Kidney (tissue), 14 donors: ENCODE results near the gene CCDC197. TPM values are rescaled to one million over a fixed set of nuclear protein-coding genes. Genes with fewer than 3 reads are reported as not detected.

Experiments used
- DNase-seq, 5 donors: peaks; one replicate each; pipeline ENCODE4 v3.0.0-alpha.2; 2013 to 2020
- FAIRE-seq: peaks from 2 replicates; lab custom pipeline; 2012; peaks lifted over from hg19 to GRCh38; lab: Jason Lieb, UNC
- H3K27ac ChIP-seq, 2 donors: one replicate each; pipeline ENCODE4 v1.7.0; 2013; ENCODE audit warnings: low read depth in 2 of 2, low read length in 2 of 2, inconsistent platforms in 1 of 2
- H3K27me3 ChIP-seq: one replicate; pipeline ENCODE4 v1.7.1; 2013; ENCODE audit warnings: low read length, inconsistent platforms; ENCODE audit not compliant: control insufficient read depth, insufficient read depth
- H3K36me3 ChIP-seq, 3 donors: one replicate each; pipeline versions ENCODE4 v1.7.0 to v1.7.1; 2013; ENCODE audit warnings: low read length in 3 of 3, control low read depth in 1 of 3, inconsistent platforms in 1 of 3; ENCODE audit not compliant: insufficient read depth in 3 of 3, control insufficient read depth in 2 of 3
- H3K4me1 ChIP-seq, 3 donors: one replicate each; pipeline versions ENCODE4 v1.7.0 to v1.7.1; 2013; ENCODE audit warnings: low read length in 3 of 3, inconsistent platforms in 1 of 3, low read depth in 1 of 3; ENCODE audit not compliant: control insufficient read depth in 2 of 3, insufficient read depth in 2 of 3
- H3K4me3 ChIP-seq, 3 donors: one replicate each; pipeline versions ENCODE4 v1.7.0 to v1.8.1; 2013; ENCODE audit warnings: low read length in 3 of 3, control low read depth in 1 of 3, inconsistent platforms in 1 of 3
- H3K9ac ChIP-seq, 3 donors: one replicate each; pipeline versions ENCODE4 v1.7.0 to v1.7.1; 2013; ENCODE audit warnings: low read length in 3 of 3, control low read depth in 1 of 3, inconsistent platforms in 1 of 3
- H3K9me3 ChIP-seq, 3 donors: one replicate each; pipeline versions ENCODE4 v1.7.0 to v1.7.1; 2013; ENCODE audit warnings: low read length in 3 of 3, control low read depth in 1 of 3, inconsistent platforms in 1 of 3; ENCODE audit not compliant: control insufficient read depth in 2 of 3, insufficient read depth in 1 of 3
- CTCF ChIP-seq: IDR thresholded peaks from 3 replicates; pipeline ENCODE4 v1.5.1; 2012; ENCODE audit warnings: mild to moderate bottlenecking, moderate library complexity, borderline replicate concordance; ENCODE audit not compliant: insufficient read depth; ENCODE audit errors: extremely low read depth
- intact Hi-C: fragments of 100-400 bp; cut with DNase I; formaldehyde crosslinking; loops from one replicate; pipeline ENCODE4 v1.11.1; 2022
- polyA plus RNA-seq: library from polyadenylated mRNA; stranded (reverse); fragments of 350-450 nt; fragmentation: Illumina TruSeq; extraction: RNeasy Lipid Tissue Mini Kit (QIAGEN cat#74804); gene quantifications from one replicate; pipeline ENCODE4 v1.2.3, GENCODE V29; 2014; ENCODE audit warnings: low read depth, low replicate concordance; ENCODE audit not compliant: insufficient read depth
- total RNA-seq: library from RNA; stranded (reverse); fragmentation: NEBNext Ultra II Directional; extraction: Animal tissue kit (Norgen Biotek cat#: 25700); gene quantifications from one replicate; pipeline ENCODE4 v1.2.1, GENCODE V29; 2021
- donor health status: control.
- donor health status: control.
- donor health status: control.
- donor health status: control.
- donor health status: control.
- donor health status: DM: yes; HTN: yes; CAD: no.
- donor health status: Normal renal cell carcinoma (clear cell type).

CCDC197 gene
- total and polyA plus RNA-seq, 2 donors from 2014 or later = not detected

DNA sequence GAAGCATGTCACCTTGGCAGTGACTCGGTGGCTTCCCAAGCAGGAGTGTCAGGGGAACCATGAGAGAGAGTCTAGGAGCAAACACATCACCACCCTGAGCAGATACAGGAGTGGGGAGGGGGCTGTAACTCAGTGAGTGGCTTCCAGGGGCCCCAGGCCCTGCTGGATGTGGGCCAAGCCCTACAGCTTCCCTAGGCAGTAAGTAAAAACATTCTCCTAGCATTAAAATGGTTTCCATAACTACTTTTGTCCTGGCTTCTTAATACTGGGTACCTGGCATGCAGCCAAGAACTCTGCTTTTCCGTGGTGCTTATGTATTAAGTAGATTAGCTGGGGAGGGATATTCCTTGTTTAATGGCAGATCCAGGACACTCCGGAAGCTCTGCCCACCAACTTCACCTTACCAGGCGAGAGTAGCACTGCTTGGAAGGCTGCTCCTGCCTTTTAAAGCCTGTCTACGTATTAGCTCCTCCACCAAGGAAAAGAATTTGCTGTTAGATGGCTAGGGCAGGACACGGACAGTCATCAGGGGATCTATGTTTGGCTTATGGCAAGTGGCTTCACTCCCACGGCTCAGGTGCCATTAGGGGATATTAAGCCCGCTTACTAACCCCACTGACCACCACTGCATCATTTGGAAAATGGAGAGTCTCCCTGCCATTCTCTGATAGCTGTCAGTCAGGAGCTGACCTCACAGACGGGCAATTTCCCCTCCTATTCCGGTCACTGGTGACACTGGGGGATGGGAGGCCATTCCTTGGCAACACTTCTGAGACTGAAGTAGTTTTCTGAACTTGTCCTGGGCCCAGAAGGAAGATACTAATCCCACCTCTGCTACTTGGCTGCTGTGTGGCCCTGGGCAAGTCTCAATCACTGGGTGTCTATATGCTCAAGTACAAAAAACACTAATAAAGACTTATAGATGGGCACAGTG, 51.9 kb downstream of the CCDC197 start:
- no peak for TF ChIP-seq CTCF
- intact Hi-C loops = no loop called here
- H3K27ac ChIP-seq = no peak overlapping the region
- H3K9me3 ChIP-seq = no peaks in the 10 kb centered on the region
- H3K4me1 ChIP-seq = peaks cover 0 to 10% (median 7%) of the 10 kb centered on the region in 3 donors
- no peak overlapping the region for H3K9ac ChIP-seq
- FAIRE-seq = no peak
- DNase-seq = peak in 3 of 5 donors; percentile 18 to 64 (median 33)
- peaks cover 5 to 63% (median 54%) of the 10 kb centered on the region in 3 donors for H3K36me3 ChIP-seq
- no peaks in the 10 kb centered on the region for H3K27me3 ChIP-seq
- H3K4me3 ChIP-seq = no peak overlapping the region

DNA sequence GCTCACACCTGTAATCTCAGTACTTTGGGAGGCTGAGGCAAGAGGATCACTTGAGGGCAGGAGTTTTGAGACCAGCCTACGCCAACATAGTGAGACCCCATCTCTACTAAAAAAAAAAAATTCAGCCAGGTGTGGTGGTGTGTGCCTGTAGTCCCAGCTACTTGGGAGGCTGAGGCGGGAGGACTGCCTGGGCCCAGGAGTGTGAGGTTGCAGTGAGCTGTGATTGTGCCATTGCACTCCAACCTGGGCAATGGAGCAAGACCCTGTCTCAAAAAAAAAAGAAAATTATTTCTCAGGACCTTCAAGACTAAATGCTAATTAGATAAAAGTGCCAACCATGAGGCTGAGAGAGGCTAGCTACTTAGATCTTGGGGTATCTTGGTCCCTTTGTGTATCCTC, 52.5 kb downstream of the CCDC197 start:
- H3K4me1 ChIP-seq = peaks cover 0 to 10% (median 7%) of the 10 kb centered on the region in 3 donors
- H3K27me3 ChIP-seq = no peaks in the 10 kb centered on the region
- no peak overlapping the region for H3K9ac ChIP-seq
- no peaks in the 10 kb centered on the region for H3K9me3 ChIP-seq
- H3K27ac ChIP-seq = no peak overlapping the region
- H3K36me3 ChIP-seq = peaks cover 5 to 70% (median 60%) of the 10 kb centered on the region in 3 donors
- FAIRE-seq (no peak), DNase-seq (peak in 1 of 5 donors; percentile 18)
- no peak overlapping the region for H3K4me3 ChIP-seq
- no peak for TF ChIP-seq CTCF
- intact Hi-C loops = no loop called here

DNA sequence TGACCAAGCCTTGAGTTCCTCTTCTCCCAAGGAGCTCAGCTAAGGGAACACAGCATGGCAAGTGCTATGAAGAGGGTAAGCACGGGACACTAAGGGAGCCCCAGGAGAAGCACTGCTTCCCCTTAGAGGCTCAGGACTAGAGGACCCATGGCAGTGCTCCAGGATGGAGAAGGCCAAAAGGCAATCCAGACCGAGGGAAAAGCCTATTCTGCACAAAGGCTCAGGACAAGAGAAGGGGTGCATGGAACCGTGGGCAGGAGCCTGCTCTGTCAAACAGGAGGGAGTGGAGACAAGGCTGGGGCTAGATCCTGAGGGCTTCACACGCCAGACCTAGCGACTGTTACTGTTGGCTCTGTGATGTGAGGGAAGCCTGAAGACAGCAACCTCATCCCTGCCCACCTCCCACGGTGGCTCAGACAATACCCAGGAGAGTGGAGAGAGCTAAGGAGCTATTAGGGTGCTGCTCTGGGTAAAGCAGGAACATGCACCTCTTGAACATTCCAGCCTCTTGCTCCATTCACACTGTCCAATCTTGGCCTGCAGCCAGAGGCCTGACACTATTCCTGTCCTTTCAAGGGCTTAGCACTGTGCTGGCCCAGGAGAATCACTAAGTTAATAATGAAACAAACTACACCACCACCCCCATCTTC, 53.3 kb downstream of the CCDC197 start:
- FAIRE-seq = no peak
- no peak overlapping the region for H3K4me3 ChIP-seq

More for the DNA sequence above, 53.3 kb downstream of the CCDC197 start:
- intact Hi-C loops = no loop called here
- DNase-seq = peak in 2 of 5 donors; percentile 16 to 39
- H3K36me3 ChIP-seq = peaks cover 5 to 76% (median 64%) of the 10 kb centered on the region in 3 donors
- no peak overlapping the region for H3K27ac ChIP-seq
- no peaks in the 10 kb centered on the region for H3K27me3 ChIP-seq
- no peak for TF ChIP-seq CTCF
- peaks cover 0 to 10% (median 7%) of the 10 kb centered on the region in 3 donors for H3K4me1 ChIP-seq
- no peak overlapping the region for H3K9ac ChIP-seq
- H3K9me3 ChIP-seq = no peaks in the 10 kb centered on the region
